A549 (cell line): Measurements from ENCODE around the gene ACBD4. TPM values are rescaled to one million over a fixed set of nuclear protein-coding genes. Genes with fewer than 3 reads are reported as not detected.
A peak's percentile ranks its signal among the peaks of the same experiment; 100 is the strongest.

ENCODE experiments used
- ATAC-seq, 2 experiments: fragments of 200-7000 bp in 1 of 2; fragments of >200 bp in 1 of 2; cut with Nextera tagmentation in 1 of 2; cut with Tn5 transposase in 1 of 2; 3 replicates each; pipeline versions ENCODE4 v1.8.0 to v1.9.1; 2018 to 2020; ENCODE audit warnings: mild to moderate bottlenecking in 1 of 2, moderate library complexity in 1 of 2
- CTCF ChIA-PET: fragments of 300-600 bp; sonication (Branson Sonifier 250); formaldehyde crosslinking; extraction: SDS; loops from one replicate; lab custom pipeline; 2021; ENCODE audit warnings: antibody characterized with exemption, inconsistent platforms; lab: Yijun Ruan, JAX
- POLR2A ChIA-PET: fragments of 350-600 bp; formaldehyde crosslinking; extraction: SDS; loops from one replicate; lab custom pipeline; 2021; ENCODE audit warnings: antibody characterized with exemption, inconsistent platforms; lab: Yijun Ruan, JAX
- DNase-seq, 2 experiments: peaks; one replicate each; pipeline versions ENCODE4 v3.0.0 to v3.0.0-alpha.2; 2011 to 2016; ENCODE audit warnings: low read depth in 1 of 2, low spot score in 1 of 2
- FAIRE-seq: peaks from 2 replicates; lab custom pipeline; 2011; peaks lifted over from hg19 to GRCh38; lab: Jason Lieb, UNC
- H3K27ac ChIP-seq, 2 experiments: fragments of >200 bp; sonication (Bioruptor Twin); formaldehyde crosslinking; 3 replicates each; pipeline ENCODE4 v1.5.1; 2016 to 2017
- H3K4me1 ChIP-seq: fragments of >200 bp; sonication (Bioruptor Twin); formaldehyde crosslinking; 3 replicates; pipeline ENCODE4 v1.6.1; 2016
- H3K4me2 ChIP-seq: fragments of >200 bp; sonication (Bioruptor Twin); formaldehyde crosslinking; 3 replicates; pipeline ENCODE4 v1.6.1; 2016
- H3K4me3 ChIP-seq: fragments of >200 bp; sonication (Bioruptor Twin); formaldehyde crosslinking; 3 replicates; pipeline ENCODE4 v1.5.1; 2016
- H3K9me3 ChIP-seq: fragments of >200 bp; sonication (Bioruptor Twin); formaldehyde crosslinking; 3 replicates; pipeline ENCODE4 v1.6.1; 2016
- BHLHE40 ChIP-seq: IDR thresholded peaks from 2 replicates; pipeline ENCODE4 v1.6.1; 2012; ENCODE audit warnings: low read depth, low read length, inconsistent platforms
- CEBPB ChIP-seq, 2 experiments: fragments of >200 bp in 1 of 2; sonication (Bioruptor Twin) in 1 of 2; formaldehyde crosslinking in 1 of 2; IDR thresholded peaks; 2 replicates each; pipeline ENCODE4 v1.6.1; 2012 to 2016
- CHD2 ChIP-seq: fragments of 150-350 bp; IDR thresholded peaks from 2 replicates; pipeline ENCODE4 v1.6.1; 2014; ENCODE audit warnings: low read length; ENCODE audit not compliant: partially characterized antibody
- CHD4 ChIP-seq: fragments of 200-600 bp; sonication (generic); IDR thresholded peaks from 2 replicates; pipeline ENCODE4 v1.6.1; 2016; ENCODE audit warnings: antibody characterized with exemption, mild to moderate bottlenecking, borderline replicate concordance
- EHF ChIP-seq: fragments of 250-450 bp; sonication (Bioruptor Pico); IDR thresholded peaks from 2 replicates; pipeline ENCODE4 v1.5.0; 2020; ENCODE audit warnings: mild to moderate bottlenecking
- EP300 ChIP-seq, 2 experiments: fragments of >200 bp; sonication (Bioruptor Twin); formaldehyde crosslinking; IDR thresholded peaks; 2 replicates in 1 of 2; 3 replicates in 1 of 2; pipeline ENCODE4 v1.6.1; 2016 to 2017
- FOSB ChIP-seq: fragments of 250-450 bp; sonication (Bioruptor Pico); IDR thresholded peaks from 2 replicates; pipeline ENCODE4 v1.5.0; 2020; ENCODE audit warnings: mild to moderate bottlenecking, moderate library complexity
- FOSL2 ChIP-seq, 2 experiments: fragments of 450-650 bp in 1 of 2; fragments of >200 bp in 1 of 2; sonication (Bioruptor Twin) in 1 of 2; formaldehyde crosslinking; IDR thresholded peaks; 2 replicates each; pipeline versions ENCODE4 v1.5.0 to v1.6.1; 2016 to 2020; ENCODE audit warnings: mild to moderate bottlenecking in 1 of 2, moderate library complexity in 1 of 2
- HDAC2 ChIP-seq: fragments of 200-600 bp; sonication (generic); IDR thresholded peaks from 2 replicates; pipeline ENCODE4 v1.6.1; 2016
- HOXA7 ChIP-seq: fragments of 250-450 bp; sonication (Bioruptor Pico); IDR thresholded peaks from 2 replicates; pipeline ENCODE4 v1.5.0; 2020; ENCODE audit warnings: mild to moderate bottlenecking, moderate library complexity
- HOXB13 ChIP-seq: fragments of 250-450 bp; sonication (Bioruptor Pico); IDR thresholded peaks from 2 replicates; pipeline ENCODE4 v1.5.0; 2020; ENCODE audit warnings: low read depth, mild to moderate bottlenecking, moderate library complexity
- HOXB5 ChIP-seq: fragments of 250-450 bp; sonication (Bioruptor Pico); IDR thresholded peaks from 2 replicates; pipeline ENCODE4 v1.5.0; 2020; ENCODE audit warnings: mild to moderate bottlenecking, moderate library complexity
- JUN ChIP-seq, 2 experiments: fragments of >200 bp; sonication (Bioruptor Twin); formaldehyde crosslinking; IDR thresholded peaks; 2 replicates in 1 of 2; 3 replicates in 1 of 2; pipeline ENCODE4 v1.6.1; 2016 to 2017
- JUNB ChIP-seq: fragments of >200 bp; sonication (Bioruptor Twin); formaldehyde crosslinking; IDR thresholded peaks from 2 replicates; pipeline ENCODE4 v1.6.1; 2016
- KDM1A ChIP-seq: fragments of 200-600 bp; sonication (generic); IDR thresholded peaks from 2 replicates; pipeline ENCODE4 v1.6.1; 2016; ENCODE audit warnings: low read depth, mild to moderate bottlenecking
- KDM5A ChIP-seq: fragments of 200-600 bp; sonication (generic); IDR thresholded peaks from 2 replicates; pipeline ENCODE4 v1.6.1; 2016; ENCODE audit warnings: antibody characterized with exemption, mild to moderate bottlenecking
- MAFK ChIP-seq: fragments of 450-650 bp; IDR thresholded peaks from 2 replicates; pipeline ENCODE4 v1.6.1; 2014; ENCODE audit not compliant: partially characterized antibody
- MYC ChIP-seq: IDR thresholded peaks from 2 replicates; pipeline ENCODE4 v1.6.1; 2012; ENCODE audit warnings: mild to moderate bottlenecking, inconsistent platforms, low read length, improper control_type of control experiment, borderline replicate concordance
- NFE2L2 ChIP-seq: fragments of 150-350 bp; conservative IDR thresholded peaks from 2 replicates; pipeline ENCODE4 v1.6.1; 2014; ENCODE audit warnings: low read length
- NR3C1 ChIP-seq: fragments of >200 bp; sonication (Bioruptor Twin); formaldehyde crosslinking; IDR thresholded peaks from 3 replicates; pipeline ENCODE4 v1.6.1; 2017
- PHF8 ChIP-seq: fragments of 200-600 bp; sonication (generic); IDR thresholded peaks from 2 replicates; pipeline ENCODE4 v1.6.1; 2016; ENCODE audit warnings: low read depth, mild to moderate bottlenecking, antibody characterized with exemption, moderate library complexity, borderline replicate concordance
- POLR2A ChIP-seq: IDR thresholded peaks from 2 replicates; pipeline ENCODE4 v1.6.1; 2012; ENCODE audit warnings: mild to moderate bottlenecking, low read length
- POLR2AphosphoS2 ChIP-seq: conservative IDR thresholded peaks from 2 replicates; pipeline ENCODE4 v1.6.1; 2012; ENCODE audit warnings: low read length, improper control_type of control experiment, inconsistent platforms
- RCOR1 ChIP-seq: fragments of 150-350 bp; IDR thresholded peaks from 2 replicates; pipeline ENCODE4 v1.6.1; 2014; ENCODE audit warnings: antibody characterized with exemption, low read length, low read depth
- RFX5 ChIP-seq: fragments of 450-650 bp; IDR thresholded peaks from 2 replicates; pipeline ENCODE4 v1.7.1; 2014; ENCODE audit warnings: antibody characterized with exemption, mild to moderate bottlenecking, moderate library complexity
- SMC3 ChIP-seq: fragments of >200 bp; sonication (Bioruptor Twin); formaldehyde crosslinking; IDR thresholded peaks from 3 replicates; pipeline ENCODE4 v1.6.1; 2018; ENCODE audit warnings: inconsistent platforms
- TFCP2L1 ChIP-seq: fragments of 250-450 bp; sonication (Bioruptor Pico); IDR thresholded peaks from 2 replicates; pipeline ENCODE4 v1.5.0; 2021; ENCODE audit warnings: mild to moderate bottlenecking
- ZC3H11A ChIP-seq: fragments of 450-650 bp; IDR thresholded peaks from 2 replicates; pipeline ENCODE4 v1.6.1; 2014; ENCODE audit warnings: antibody characterized with exemption, mild to moderate bottlenecking
- ZFP36 ChIP-seq: fragments of 450-650 bp; IDR thresholded peaks from 2 replicates; pipeline ENCODE4 v1.6.1; 2014; ENCODE audit warnings: borderline replicate concordance; ENCODE audit not compliant: partially characterized antibody
- ZNF302 ChIP-seq: fragments of 250-450 bp; sonication (Bioruptor Pico); IDR thresholded peaks from 2 replicates; pipeline ENCODE4 v1.9.0; 2021; ENCODE audit warnings: inconsistent platforms, mild to moderate bottlenecking, moderate library complexity
- ZSCAN20 ChIP-seq: fragments of 250-450 bp; sonication (Bioruptor Pico); IDR thresholded peaks from 2 replicates; pipeline ENCODE4 v1.8.0; 2022; ENCODE audit warnings: mild to moderate bottlenecking, moderate library complexity
- WGBS: methylation state at CpG from one replicate; pipeline ENCODE4 v1.1.6; 2017; ENCODE audit errors: missing lambda C conversion rate; 5-methylcytosine and 5-hydroxymethylcytosine counted together
- polyA plus RNA-seq, 4 experiments: library from polyadenylated mRNA; depleted of rRNA in 3 of 4; stranded (reverse); fragments of >200 nt; fragmentation: RNase III in 1 of 4; extraction: RNeasy Plus Mini Kit Qiagen cat#74134 plus additional on column Dnase treatment in 1 of 4; gene quantifications; 2 replicates in 3 of 4; 3 replicates in 1 of 4; pipeline ENCODE4 v1.2.3, GENCODE V29; 2011 to 2017
- TF ChIP-seq, protein P1 (sequence below): fragments of 450-650 bp; IDR thresholded peaks from 2 replicates; pipeline ENCODE4 v1.6.1; 2014; ENCODE audit warnings: antibody characterized with exemption
- TF ChIP-seq, protein P2 (sequence below): IDR thresholded peaks from 2 replicates; pipeline ENCODE4 v1.6.1; 2012; ENCODE audit warnings: low read depth, borderline replicate concordance
- TF ChIP-seq, protein P3 (sequence below): fragments of >200 bp; sonication (Bioruptor Twin); formaldehyde crosslinking; IDR thresholded peaks from 2 replicates; pipeline ENCODE4 v1.6.1; 2016
- TF ChIP-seq, protein P4 (sequence below): fragments of 150-350 bp; IDR thresholded peaks from 2 replicates; pipeline ENCODE4 v1.6.1; 2014; ENCODE audit warnings: low read depth, mild to moderate bottlenecking, low read length
- TF ChIP-seq, protein P5 (sequence below): fragments of >200 bp; sonication (Bioruptor Twin); formaldehyde crosslinking; IDR thresholded peaks from 3 replicates; pipeline ENCODE4 v1.5.1; 2016

Gene ACBD4
- polyA plus RNA-seq, 2 of the 4 experiments (the other 2 are of a cell fraction) = 11.4 to 13.7 TPM

DNA sequence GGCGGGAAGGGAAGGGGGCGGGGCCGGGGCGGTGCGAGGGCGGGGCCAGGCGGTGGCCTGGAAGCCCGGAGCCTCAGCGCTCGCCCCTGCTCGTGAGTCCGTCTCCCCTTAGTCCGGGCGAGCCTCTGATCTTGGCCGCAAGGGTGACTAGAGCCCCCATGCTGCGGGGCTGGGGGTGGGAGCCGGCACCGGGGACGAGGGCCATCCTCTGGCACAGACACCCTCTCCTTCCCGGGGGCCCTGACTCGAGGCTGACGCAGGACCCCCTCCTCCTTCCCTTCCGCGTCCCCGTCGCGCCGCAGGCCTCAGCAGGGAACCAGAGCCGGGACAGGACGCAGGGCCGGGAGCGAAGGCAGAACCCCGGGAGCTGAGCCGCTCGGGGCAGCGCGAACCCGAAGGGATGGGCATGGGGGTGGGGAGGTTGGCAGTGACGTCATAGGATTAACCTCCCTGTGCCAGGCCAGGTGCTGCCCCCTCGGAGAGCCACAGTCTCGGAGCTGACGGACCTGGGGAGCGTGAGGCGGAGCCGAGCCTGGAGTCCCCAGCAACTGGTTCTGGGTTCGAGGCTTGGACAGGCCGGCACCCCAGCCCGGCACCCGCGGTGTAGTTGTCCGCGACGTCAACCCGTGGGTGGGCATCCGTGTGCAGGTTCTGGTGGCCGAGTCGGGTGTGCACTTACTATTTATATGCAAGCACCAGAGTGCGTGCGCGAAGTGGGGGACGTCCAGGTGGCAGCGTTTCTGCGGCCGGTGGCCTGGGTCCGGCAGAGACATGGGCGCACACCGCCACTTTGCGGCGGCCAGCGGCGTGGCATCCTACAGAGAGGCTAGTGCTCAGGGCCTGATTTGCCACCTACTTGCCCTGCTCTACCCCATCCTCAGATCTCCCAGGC is 2.7 kb upstream of the ACBD4 start:
- CTCF ChIA-PET = interaction anchor here (0.6 to 20.1 kb wide), 35 partner anchors 7 to 259 kb away, joined by 3 to 742 read pairs (median 5); partner anchors contain the start of genes HEXIM1 and HEXIM2
- peak overlapping the region; percentile 90 for H3K4me2 ChIP-seq
- FAIRE-seq (no peak), ATAC-seq (peak; percentile 47 to 76), DNase-seq (peak; percentile 93 to 98)
- no peaks in the 10 kb centered on the region for H3K9me3 ChIP-seq
- peaks cover 56% of the 10 kb centered on the region for H3K4me1 ChIP-seq
- H3K27ac ChIP-seq = peak overlapping the region; percentile 95 to 99
- 2% methylated on average over 27 of the region's 71 CpGs for WGBS
- POLR2A ChIA-PET = interaction anchor here (0.7 to 1.1 kb wide), 5 partner anchors 15 to 223 kb away, joined by 3 to 15 read pairs (median 6); partner anchors contain the start of gene HEXIM1
- peak overlapping the region; percentile 98 for H3K4me3 ChIP-seq
- no peak for TF ChIP-seq JUNB
- peak; percentile 70 for TF ChIP-seq ZFP36
- TF ChIP-seq MAFK = no peak
- TF ChIP-seq, protein P1, sequence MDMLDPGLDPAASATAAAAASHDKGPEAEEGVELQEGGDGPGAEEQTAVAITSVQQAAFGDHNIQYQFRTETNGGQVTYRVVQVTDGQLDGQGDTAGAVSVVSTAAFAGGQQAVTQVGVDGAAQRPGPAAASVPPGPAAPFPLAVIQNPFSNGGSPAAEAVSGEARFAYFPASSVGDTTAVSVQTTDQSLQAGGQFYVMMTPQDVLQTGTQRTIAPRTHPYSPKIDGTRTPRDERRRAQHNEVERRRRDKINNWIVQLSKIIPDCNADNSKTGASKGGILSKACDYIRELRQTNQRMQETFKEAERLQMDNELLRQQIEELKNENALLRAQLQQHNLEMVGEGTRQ = no peak
- TF ChIP-seq, protein P2, sequence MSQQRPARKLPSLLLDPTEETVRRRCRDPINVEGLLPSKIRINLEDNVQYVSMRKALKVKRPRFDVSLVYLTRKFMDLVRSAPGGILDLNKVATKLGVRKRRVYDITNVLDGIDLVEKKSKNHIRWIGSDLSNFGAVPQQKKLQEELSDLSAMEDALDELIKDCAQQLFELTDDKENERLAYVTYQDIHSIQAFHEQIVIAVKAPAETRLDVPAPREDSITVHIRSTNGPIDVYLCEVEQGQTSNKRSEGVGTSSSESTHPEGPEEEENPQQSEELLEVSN = no peak; the same call in 1 of the 2 replicates
- no peak for TF ChIP-seq FOSL2 (IDR thresholded peaks at IDR 0.05)
- TF ChIP-seq FOSL2 (CRISPR knock-in tag; IDR thresholded peaks at IDR 0.05) = peak; percentile 67
- TF ChIP-seq POLR2A = peak; percentile 63
- TF ChIP-seq KDM1A = no peak
- TF ChIP-seq PHF8 = peak; percentile 71; the same call in 1 of the 2 replicates
- no peak for TF ChIP-seq HOXB13
- TF ChIP-seq POLR2AphosphoS2 = no peak
- TF ChIP-seq ZNF302 (CRISPR knock-in tag) = no peak
- peak in 1 of 2 experiments; percentile 90; a peak in 4 of 5 replicates for TF ChIP-seq JUN (IDR thresholded peaks at IDR 0.05)
- TF ChIP-seq HOXA7 (CRISPR knock-in tag) = peak; percentile 59; the same call in 1 of the 2 replicates
- TF ChIP-seq RCOR1 = no peak
- peak; percentile 59; the same call in 1 of the 2 replicates for TF ChIP-seq HOXB5 (CRISPR knock-in tag)
- TF ChIP-seq SMC3 = peak; percentile 82
- no peak for TF ChIP-seq ZC3H11A
- TF ChIP-seq MYC = no peak
- no peak for TF ChIP-seq CHD2
- TF ChIP-seq CEBPB (IDR thresholded peaks at IDR 0.05) = no peak
- TF ChIP-seq EP300 (IDR thresholded peaks at IDR 0.05) = peak in 1 of 2 experiments; percentile 18; a peak in 1 of 5 replicates
- TF ChIP-seq, protein P3, sequence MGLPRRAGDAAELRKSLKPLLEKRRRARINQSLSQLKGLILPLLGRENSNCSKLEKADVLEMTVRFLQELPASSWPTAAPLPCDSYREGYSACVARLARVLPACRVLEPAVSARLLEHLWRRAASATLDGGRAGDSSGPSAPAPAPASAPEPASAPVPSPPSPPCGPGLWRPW = no peak
- TF ChIP-seq HDAC2 = no peak
- no peak for TF ChIP-seq KDM5A
- TF ChIP-seq CHD4 = peak; percentile 78; the same call in 1 of the 2 replicates
- TF ChIP-seq FOSB = 0 out of 2 replicates have a peak, but pooled peaks have one; percentile 69
- no peak for TF ChIP-seq ZSCAN20 (CRISPR knock-in tag)
- TF ChIP-seq EHF = 0 out of 2 replicates have a peak, but pooled peaks have one; percentile 32
- TF ChIP-seq, protein P4, sequence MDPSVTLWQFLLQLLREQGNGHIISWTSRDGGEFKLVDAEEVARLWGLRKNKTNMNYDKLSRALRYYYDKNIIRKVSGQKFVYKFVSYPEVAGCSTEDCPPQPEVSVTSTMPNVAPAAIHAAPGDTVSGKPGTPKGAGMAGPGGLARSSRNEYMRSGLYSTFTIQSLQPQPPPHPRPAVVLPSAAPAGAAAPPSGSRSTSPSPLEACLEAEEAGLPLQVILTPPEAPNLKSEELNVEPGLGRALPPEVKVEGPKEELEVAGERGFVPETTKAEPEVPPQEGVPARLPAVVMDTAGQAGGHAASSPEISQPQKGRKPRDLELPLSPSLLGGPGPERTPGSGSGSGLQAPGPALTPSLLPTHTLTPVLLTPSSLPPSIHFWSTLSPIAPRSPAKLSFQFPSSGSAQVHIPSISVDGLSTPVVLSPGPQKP = no peak
- 0 out of 2 replicates have a peak, but pooled peaks have one; percentile 6 for TF ChIP-seq BHLHE40
- TF ChIP-seq, protein P5, sequence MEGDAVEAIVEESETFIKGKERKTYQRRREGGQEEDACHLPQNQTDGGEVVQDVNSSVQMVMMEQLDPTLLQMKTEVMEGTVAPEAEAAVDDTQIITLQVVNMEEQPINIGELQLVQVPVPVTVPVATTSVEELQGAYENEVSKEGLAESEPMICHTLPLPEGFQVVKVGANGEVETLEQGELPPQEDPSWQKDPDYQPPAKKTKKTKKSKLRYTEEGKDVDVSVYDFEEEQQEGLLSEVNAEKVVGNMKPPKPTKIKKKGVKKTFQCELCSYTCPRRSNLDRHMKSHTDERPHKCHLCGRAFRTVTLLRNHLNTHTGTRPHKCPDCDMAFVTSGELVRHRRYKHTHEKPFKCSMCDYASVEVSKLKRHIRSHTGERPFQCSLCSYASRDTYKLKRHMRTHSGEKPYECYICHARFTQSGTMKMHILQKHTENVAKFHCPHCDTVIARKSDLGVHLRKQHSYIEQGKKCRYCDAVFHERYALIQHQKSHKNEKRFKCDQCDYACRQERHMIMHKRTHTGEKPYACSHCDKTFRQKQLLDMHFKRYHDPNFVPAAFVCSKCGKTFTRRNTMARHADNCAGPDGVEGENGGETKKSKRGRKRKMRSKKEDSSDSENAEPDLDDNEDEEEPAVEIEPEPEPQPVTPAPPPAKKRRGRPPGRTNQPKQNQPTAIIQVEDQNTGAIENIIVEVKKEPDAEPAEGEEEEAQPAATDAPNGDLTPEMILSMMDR = peak; percentile 90
- no peak for TF ChIP-seq NR3C1
- no peak for TF ChIP-seq RFX5
- TF ChIP-seq TFCP2L1 = 0 out of 2 replicates have a peak, but pooled peaks have one; percentile 35
- TF ChIP-seq NFE2L2 = no peak
